Muscle layer of colon (tissue), 2 donors: ENCODE measurements around the gene LCN6.
"Not testable (repeated sequence)": the region's sequence is repeated elsewhere in the genome, so short reads cannot be mapped to it uniquely, and the experiment has no call there.

Experiments
- H3K27ac ChIP-seq: one replicate; pipeline ENCODE4 v1.7.0; 2013; ENCODE audit warnings: low read depth, mild to moderate bottlenecking, low read length, moderate library complexity
- H3K27me3 ChIP-seq, 2 donors: one replicate each; pipeline ENCODE4 v1.7.0; 2013; ENCODE audit warnings: low read length in 2 of 2, mild to moderate bottlenecking in 2 of 2; ENCODE audit not compliant: insufficient read depth in 2 of 2, control insufficient read depth in 1 of 2
- H3K36me3 ChIP-seq: one replicate; pipeline ENCODE4 v1.7.0; 2013; ENCODE audit warnings: mild to moderate bottlenecking, low read length; ENCODE audit not compliant: insufficient read depth
- H3K4me1 ChIP-seq: one replicate; pipeline ENCODE4 v1.7.0; 2013; ENCODE audit warnings: mild to moderate bottlenecking, low read length; ENCODE audit not compliant: insufficient read depth
- H3K4me3 ChIP-seq, 2 donors: one replicate each; pipeline ENCODE4 v1.7.0; 2013; ENCODE audit warnings: low read length in 2 of 2, low read depth in 1 of 2, mild to moderate bottlenecking in 1 of 2, moderate library complexity in 1 of 2
- H3K9ac ChIP-seq: one replicate; pipeline ENCODE4 v1.7.0; 2013; ENCODE audit warnings: low read length
- H3K9me3 ChIP-seq: one replicate; pipeline ENCODE4 v1.7.0; 2013; ENCODE audit warnings: mild to moderate bottlenecking, low read length
- donor health status: abdominal sarcoma.
- donor health status: Adenocarcinoma of cecum.

LCN6 gene

DNA sequence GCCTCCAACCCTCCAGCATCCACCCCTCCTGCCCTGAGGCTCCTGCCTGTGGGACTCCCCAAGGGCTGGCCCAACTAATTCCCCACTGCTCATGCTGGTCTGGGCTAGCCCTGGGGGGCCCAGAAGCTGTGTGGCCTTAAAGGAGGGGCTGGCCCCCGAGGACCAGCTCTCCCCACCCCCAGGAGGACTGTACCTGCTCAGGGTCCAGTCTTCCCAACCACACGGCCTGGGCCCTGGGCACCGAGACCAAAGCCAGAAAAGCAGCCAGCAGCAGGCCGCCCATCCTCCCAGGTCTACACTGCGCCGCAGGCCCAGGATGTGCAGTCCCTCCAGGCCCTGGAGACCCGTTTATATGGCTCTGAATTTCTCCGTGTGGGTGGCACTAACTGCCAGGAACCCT is at the start of gene LCN6:
TSS of gene LCN6 (minus strand) at position 325 of the 400 bp plus-strand sequence. CDS start at position 283, 42 bp downstream.
- peaks cover 7 to 16% of the 10 kb centered on the region in 2 donors for H3K27me3 ChIP-seq
- no peak within 1 kb of the TSS for H3K9ac ChIP-seq
- H3K9me3 ChIP-seq: no peaks in the 10 kb centered on the region
- no peak within 1 kb of the TSS for H3K4me3 ChIP-seq
- no peaks in the 10 kb centered on the region for H3K36me3 ChIP-seq
- no peak within 1 kb of the TSS for H3K27ac ChIP-seq
- no peaks in the 10 kb centered on the region for H3K4me1 ChIP-seq

DNA sequence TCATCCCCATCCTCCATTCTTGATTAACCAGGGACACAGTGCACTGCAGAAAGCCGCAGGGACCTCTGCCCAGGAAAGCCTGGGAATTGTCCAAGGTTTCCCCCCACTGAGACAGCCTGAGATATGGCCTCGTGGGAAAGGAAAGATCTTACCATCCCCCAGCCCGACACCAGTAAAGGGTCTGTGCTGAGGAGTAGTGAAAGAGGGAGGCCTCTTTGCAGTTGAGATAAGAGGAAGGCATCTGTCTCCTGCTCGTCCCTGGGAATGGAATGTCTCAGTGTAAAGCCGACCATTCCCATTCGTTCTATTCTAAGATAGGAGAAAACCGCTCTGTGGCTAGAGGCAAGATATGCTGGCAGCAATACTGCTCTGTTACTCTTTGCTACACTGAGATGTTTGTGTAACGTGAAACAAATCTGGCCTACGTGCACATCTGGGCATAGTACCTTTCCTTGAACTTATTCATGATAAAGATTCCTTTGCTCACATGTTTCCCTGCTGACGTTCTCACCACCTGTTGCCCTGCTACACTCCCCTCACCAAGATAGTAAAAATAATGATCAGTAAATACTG is 48.5 kb upstream of the LCN6 start:
- H3K9ac ChIP-seq, H3K36me3 ChIP-seq, H3K9me3 ChIP-seq, H3K4me3 ChIP-seq, H3K27ac ChIP-seq: not testable (repeated sequence)
- peaks cover 17% of the 10 kb centered on the region for H3K4me1 ChIP-seq
- peaks cover 29 to 52% of the 10 kb centered on the region in 2 donors for H3K27me3 ChIP-seq

DNA sequence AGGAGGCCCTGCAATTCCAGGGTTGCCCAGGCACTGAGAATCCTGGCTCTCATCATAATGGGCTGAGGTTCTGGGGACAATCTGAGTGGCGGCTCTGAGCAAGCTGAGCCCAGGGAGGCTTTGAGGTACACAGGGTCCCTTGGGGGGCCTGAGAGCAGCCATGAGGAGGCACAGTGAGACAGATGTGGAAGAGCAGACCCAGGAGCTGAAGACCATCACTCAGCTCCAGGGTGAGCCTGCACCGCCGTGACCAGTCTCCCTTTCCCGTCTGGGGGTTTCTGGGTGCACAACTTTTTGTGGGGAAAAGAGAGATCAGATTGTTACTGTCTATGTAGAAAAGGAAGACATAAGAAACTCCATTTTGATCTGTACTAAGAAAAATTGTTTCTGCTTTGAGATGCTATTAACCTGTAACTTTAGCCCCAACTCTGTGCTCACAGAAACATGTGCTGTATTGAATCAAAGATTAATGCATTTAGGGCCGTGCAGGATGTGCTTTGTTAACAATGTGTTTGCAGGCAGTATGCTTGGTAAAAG is 48.0 kb upstream of the LCN6 start, which contains the start of gene CCDC183:
TSS of gene CCDC183 (plus strand) at position 101 of the 537 bp plus-strand sequence. CDS start at position 161, 60 bp downstream.
- H3K4me1 ChIP-seq: peaks cover 21% of the 10 kb centered on the region
- H3K36me3 ChIP-seq: peaks cover 6% of the 10 kb centered on the region
- peaks cover 24 to 47% of the 10 kb centered on the region in 2 donors for H3K27me3 ChIP-seq
- H3K4me3 ChIP-seq: no peak within 1 kb of the TSS
- H3K9ac ChIP-seq: no peak within 1 kb of the TSS
- H3K9me3 ChIP-seq: no peaks in the 10 kb centered on the region
- no peak within 1 kb of the TSS for H3K27ac ChIP-seq

- peaks cover 23% of the 10 kb centered on the region for H3K4me1 ChIP-seq
- H3K4me3 ChIP-seq: no peak overlapping the region
- H3K9me3 ChIP-seq: no peaks in the 10 kb centered on the region
- peaks cover 16 to 36% of the 10 kb centered on the region in 2 donors for H3K27me3 ChIP-seq
- H3K27ac ChIP-seq: no peak overlapping the region
- H3K36me3 ChIP-seq: peaks cover 6% of the 10 kb centered on the region
- H3K9ac ChIP-seq: no peak overlapping the region
Measured at GRCh38 chr9:136795000-136795348, 46.6 kb upstream of the LCN6 start.

GRCh38 chr9:136794281-136794999 is 46.1 kb upstream of the LCN6 start:
- Histone ChIP-seq H3K9ac (no peak overlapping the region), H3K27ac (no peak overlapping the region), H3K4me1 (peaks cover 18% of the 10 kb centered on the region), H3K9me3 (no peaks in the 10 kb centered on the region), H3K4me3 (no peak overlapping the region), H3K27me3 (peaks cover 12 to 30% of the 10 kb centered on the region in 2 donors), H3K36me3 (peaks cover 6% of the 10 kb centered on the region)

- Histone ChIP-seq H3K27ac (no peak overlapping the region), H3K9ac (no peak overlapping the region), H3K9me3 (no peaks in the 10 kb centered on the region), H3K27me3 (peaks cover 1 to 19% of the 10 kb centered on the region in 2 donors), H3K36me3 (peaks cover 6% of the 10 kb centered on the region), H3K4me1 (peaks cover 18% of the 10 kb centered on the region), H3K4me3 (no peak overlapping the region)
Measured at GRCh38 chr9:136793086-136793946, 45.0 kb upstream of the LCN6 start.

DNA sequence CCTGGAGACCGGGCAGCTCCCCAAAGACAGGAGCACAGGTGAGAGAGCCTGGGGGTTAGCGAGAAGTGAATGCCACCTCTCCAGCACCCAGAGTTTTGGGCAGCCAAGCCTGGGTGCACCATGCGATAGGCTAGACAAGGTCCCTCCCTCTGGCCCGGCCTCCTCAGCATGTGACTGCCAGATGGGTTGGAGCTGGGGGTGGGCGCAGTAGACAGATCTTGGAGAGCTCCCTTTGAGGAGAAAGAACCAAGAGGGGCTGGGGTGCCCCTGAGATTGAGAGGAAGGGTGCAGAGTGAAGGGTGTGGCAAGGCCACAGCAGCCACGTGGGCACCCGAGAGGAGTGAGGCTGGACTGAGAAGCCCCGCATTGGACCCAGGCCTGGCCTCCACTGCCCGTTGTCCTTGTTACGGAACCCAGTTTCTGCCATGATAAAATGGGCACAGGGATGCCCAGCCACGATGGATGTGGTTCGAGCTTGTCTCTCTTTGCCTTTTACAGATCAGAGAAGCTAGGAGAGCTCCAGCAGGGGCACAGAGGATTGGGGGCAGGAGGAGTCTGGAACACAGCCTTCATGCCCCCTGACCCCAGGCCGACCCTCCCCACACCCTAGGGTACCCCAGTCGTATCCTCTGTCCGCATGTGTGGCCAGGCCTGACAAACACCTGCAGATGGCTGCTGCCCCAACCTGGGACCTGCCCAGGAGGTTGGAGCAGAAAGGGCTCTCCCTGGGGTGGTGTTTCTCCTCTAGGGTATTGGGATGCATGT is 44.2 kb upstream of the LCN6 start:
- Histone ChIP-seq H3K9me3 (no peaks in the 10 kb centered on the region), H3K27me3 (peaks cover 0 to 13% of the 10 kb centered on the region in 2 donors), H3K4me1 (peaks cover 18% of the 10 kb centered on the region), H3K9ac (no peak overlapping the region), H3K4me3 (peak overlapping the region; percentile 9 to 70), H3K36me3 (peaks cover 6% of the 10 kb centered on the region), H3K27ac (no peak overlapping the region)

DNA sequence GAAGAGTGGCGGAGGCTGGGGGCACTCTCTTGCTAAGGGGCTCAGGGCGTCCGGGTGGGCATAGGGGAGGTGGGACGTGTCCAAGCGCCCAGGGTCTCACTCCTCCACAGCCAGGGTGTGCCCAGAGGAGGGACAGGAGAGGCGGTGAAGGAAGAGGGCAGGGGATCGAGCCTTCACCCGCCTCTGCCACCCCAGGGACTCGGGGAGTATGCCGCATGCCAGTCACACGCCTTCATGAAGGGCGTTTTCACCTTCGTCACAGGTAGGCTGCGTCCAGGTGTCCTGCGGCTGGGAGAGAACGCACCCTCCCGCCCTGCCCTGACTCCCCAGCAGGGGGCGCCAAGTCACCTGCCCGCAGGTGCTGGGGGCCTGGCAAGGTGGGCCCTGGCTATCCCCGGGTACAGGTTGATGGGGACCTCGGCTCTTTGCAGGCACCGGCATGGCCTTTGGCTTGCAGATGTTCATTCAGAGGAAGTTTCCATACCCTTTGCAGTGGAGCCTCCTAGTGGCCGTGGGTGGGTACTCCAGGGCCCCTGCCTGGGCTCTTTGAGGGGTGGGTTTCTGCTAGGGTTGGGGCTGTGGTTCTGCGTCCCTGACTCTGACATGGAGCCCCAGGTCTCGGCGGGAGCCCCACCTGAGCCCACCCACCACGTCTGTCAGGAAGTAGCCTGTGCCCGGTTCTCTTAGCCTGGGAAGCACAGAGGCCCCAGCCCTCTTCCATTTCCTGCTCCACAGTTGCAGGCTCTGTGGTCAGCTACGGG is 43.4 kb upstream of the LCN6 start:
- no peak overlapping the region for H3K9ac ChIP-seq
- H3K27me3 ChIP-seq: peaks cover 0 to 10% of the 10 kb centered on the region in 2 donors
- H3K4me3 ChIP-seq: peak overlapping the region; percentile 66 to 70
- peak overlapping the region; percentile 94 for H3K27ac ChIP-seq
- H3K4me1 ChIP-seq: peaks cover 18% of the 10 kb centered on the region
- H3K36me3 ChIP-seq: peaks cover 6% of the 10 kb centered on the region
- no peaks in the 10 kb centered on the region for H3K9me3 ChIP-seq

DNA sequence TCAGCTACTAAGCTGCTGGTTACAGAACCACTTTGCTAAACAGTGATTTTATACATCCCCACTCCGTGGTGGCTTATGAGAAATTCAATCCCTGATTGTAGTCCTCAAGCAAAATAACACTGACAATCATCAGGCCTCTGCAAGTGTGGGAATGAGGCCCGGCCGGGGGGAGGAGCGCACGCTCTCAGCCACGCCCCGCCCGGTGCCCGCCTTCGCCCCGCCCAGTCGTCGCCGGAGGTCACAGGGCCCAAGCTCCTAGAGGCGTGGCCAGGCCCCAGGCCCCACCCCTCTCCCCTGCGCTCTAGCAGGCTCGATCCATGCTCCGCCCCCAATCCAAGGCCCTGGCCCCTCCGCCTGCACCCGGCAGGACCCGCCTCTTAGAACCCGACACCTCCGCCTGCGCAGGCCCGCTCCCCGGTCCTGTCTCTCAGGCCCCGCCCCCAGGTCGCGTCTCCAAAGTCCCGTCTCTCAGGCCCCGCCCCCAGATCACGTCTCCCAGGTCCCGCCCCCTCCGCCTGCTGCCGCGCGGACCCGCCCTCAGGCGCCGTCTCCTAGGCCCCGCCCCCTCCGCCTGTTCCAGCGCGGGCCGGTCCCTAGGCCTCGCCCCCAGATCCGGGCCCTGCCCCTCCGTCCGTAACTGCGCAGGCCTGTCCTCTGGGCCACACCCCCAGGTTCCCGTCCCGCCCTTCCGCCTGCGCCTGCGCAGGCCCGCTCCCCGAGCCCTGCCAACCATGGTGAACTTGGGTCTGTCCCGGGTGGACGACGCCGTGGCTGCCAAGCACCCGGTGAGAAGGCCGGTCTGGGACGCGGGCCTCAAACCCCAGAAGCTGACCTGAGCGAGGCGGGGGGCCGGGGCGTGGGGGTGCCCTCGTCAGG is 42.6 kb upstream of the LCN6 start, which contains the start of gene TMEM141:
TSS of gene TMEM141 (plus strand) at position 705 of the 876 bp plus-strand sequence. CDS start at position 732, 27 bp downstream.
- Histone ChIP-seq H3K4me3 (peak within 1 kb of the TSS; percentile 66 to 70), H3K4me1 (peaks cover 18% of the 10 kb centered on the region), H3K9ac (peak within 1 kb of the TSS; percentile 32), H3K9me3 (no peaks in the 10 kb centered on the region), H3K27ac (peak within 1 kb of the TSS; percentile 94), H3K36me3 (peaks cover 6% of the 10 kb centered on the region), H3K27me3 (peaks cover 0 to 5% of the 10 kb centered on the region in 2 donors)
